SK-N-SH treated with all-trans-retinoic acid at 6 μM for 48 hours (cell line): ENCODE results near the gene HMGB4.

Experiments used
- ARNTL ChIP-seq: fragments of 450-650 bp; formaldehyde crosslinking; IDR thresholded peaks from 2 replicates; pipeline ENCODE4 v1.5.0; 2020; ENCODE audit warnings: low read depth, mild to moderate bottlenecking, moderate library complexity, borderline replicate concordance
- BACH2 ChIP-seq: fragments of 250-450 bp; sonication (Bioruptor Pico); IDR thresholded peaks from 2 replicates; pipeline ENCODE4 v1.9.0; 2021; ENCODE audit warnings: mild to moderate bottlenecking, borderline replicate concordance
- TCF4 ChIP-seq: fragments of 250-450 bp; sonication (Bioruptor Pico); IDR thresholded peaks from 2 replicates; pipeline ENCODE4 v1.8.0; 2021; ENCODE audit warnings: mild to moderate bottlenecking, moderate library complexity, borderline replicate concordance
- ZC3H10 ChIP-seq: fragments of 250-450 bp; sonication (Bioruptor Pico); IDR thresholded peaks from 2 replicates; pipeline ENCODE4 v1.5.1; 2021; ENCODE audit warnings: mild to moderate bottlenecking, moderate library complexity
- ZFP3 ChIP-seq: fragments of 250-450 bp; sonication (Bioruptor Pico); IDR thresholded peaks from 2 replicates; pipeline ENCODE4 v1.5.0; 2020; ENCODE audit warnings: mild to moderate bottlenecking, moderate library complexity
- ZFP30 ChIP-seq: fragments of 450-650 bp; formaldehyde crosslinking; IDR thresholded peaks from 2 replicates; pipeline ENCODE4 v1.5.0; 2022; ENCODE audit warnings: mild to moderate bottlenecking, moderate library complexity
- ZNF70 ChIP-seq: fragments of 450-650 bp; formaldehyde crosslinking; IDR thresholded peaks from 2 replicates; pipeline ENCODE4 v1.5.0; 2020; ENCODE audit warnings: mild to moderate bottlenecking, moderate library complexity

- TF ChIP-seq BACH2 (CRISPR knock-in tag) (no peak), ZNF70 (CRISPR knock-in tag) (no peak), ZFP30 (no peak), TCF4 (CRISPR knock-in tag) (peak; percentile 98), ZC3H10 (CRISPR knock-in tag) (no peak), ZFP3 (no peak), ARNTL (CRISPR knock-in tag) (no peak)
Measured at GRCh38 chr1:33819913-33820311, 44.0 kb upstream of the HMGB4 start.
